NK-92 (cell line): Measurements from ENCODE around the gene MSRB3.
"Not testable (repeated sequence)": the region's sequence is repeated elsewhere in the genome, so short reads cannot be mapped to it uniquely, and the experiment has no call there.

ENCODE experiments used
- DNase-seq: peaks from one replicate; lab custom pipeline; 2025; ENCODE audit not compliant: unreplicated experiment; lab: John Stamatoyannopoulos, UW

Gene MSRB3

DNA sequence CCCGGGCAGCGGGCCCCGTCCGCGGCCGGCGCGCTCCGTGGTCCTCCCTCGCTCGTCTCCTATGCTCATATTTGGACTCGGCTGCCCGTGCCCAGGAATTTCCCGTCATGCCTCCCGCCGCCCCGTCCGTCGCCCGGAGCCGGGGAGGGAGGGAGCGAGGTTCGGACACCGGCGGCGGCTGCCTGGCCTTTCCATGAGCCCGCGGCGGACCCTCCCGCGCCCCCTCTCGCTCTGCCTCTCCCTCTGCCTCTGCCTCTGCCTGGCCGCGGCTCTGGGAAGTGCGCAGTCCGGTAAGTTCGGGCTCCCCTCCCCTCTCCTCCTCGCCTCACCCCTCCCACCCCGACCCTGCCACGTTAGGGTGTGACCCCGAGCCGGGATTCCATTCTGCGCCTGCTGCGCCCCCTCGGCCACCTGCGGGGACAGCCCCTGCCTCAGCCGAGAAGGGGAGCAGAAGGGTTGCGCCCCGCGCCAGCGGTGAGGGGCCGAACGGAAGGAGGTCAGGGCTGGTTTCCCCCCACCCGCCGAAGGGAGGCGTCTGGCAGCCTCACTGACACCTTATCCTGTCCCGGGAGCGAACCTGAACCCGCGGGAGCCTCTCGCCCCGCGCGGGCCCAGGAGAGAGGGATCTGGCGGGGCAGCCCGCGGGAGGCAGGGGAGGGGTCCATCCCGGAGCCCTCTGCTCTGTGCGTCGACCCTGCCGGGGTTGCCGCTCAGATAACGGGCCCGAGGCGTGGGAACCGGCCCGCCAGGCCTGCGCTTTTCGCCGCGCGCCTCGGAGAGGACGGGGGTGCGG, at the start of gene MSRB3:
MSRB3 (plus strand) TSS at position 108 of the 793 bp plus-strand sequence. CDS start 29,897 bp downstream, outside the sequence.
- no peak for DNase-seq

DNA sequence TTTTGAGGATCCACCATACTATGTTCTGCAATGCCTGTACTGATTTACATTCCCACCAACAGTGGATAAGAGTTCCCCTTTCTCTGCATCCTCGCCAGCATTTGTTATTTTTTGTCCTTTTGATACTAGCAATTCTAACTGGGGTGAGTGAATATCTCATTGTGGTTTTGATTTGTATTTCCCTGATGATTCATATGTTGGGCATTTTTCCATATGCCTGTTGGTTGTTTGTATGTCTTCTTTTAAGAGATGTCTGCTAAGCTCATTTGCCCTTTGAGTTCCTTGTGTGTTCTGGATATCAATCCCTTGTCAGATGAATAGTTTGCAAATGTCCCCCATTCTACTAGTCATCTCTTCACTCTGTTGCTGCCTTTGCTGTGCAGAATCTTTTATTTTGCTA, 49.0 kb upstream of the MSRB3 start:
- DNase-seq: no peak

DNA sequence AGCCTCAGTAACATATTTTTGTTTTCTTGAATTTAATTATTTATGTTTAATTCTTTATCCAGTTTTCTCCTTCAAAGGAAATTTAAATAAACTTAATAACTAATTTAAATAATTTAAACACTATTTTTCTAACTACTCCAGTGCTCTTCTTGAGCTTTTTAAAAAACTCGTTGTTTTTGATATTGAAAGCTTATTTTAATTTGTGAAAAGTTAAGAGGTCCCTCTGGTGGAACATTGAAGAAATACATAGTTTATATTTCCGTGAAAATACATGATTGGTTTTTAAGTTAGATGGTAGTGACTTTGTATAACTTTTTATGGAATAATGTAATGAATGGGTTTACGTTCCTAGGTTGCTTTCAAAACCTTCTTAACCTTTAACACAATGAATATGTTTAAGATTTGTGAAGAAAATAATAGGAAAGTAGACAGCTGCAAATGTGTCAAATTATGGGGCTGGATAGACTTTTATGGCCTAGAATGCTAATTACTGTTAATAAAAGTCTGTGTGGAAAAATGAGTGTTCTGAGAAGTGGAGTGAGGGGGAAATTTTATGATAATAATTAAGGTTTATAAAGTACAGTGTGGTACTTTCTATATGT, 45.9 kb upstream of the MSRB3 start:
- DNase-seq: no peak

DNA sequence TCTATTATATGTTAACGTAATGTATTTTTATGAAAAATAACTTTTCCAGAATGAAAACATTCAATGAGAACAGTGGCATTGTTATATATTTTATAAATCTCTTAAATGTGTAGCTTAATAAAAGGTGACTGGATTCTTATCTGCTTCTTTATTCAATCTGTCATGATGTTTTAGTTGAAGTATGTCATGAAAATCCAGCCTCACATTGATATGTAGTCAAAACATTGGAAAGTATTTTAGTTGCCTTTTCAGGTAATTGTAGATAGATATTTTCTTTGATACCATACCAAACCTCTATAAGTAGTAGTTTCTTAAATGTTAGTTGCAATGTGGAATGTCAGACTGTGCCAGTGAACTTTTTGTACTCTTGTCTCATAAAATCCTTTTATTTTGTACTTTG, 41.3 kb upstream of the MSRB3 start:
- DNase-seq: no peak

DNA sequence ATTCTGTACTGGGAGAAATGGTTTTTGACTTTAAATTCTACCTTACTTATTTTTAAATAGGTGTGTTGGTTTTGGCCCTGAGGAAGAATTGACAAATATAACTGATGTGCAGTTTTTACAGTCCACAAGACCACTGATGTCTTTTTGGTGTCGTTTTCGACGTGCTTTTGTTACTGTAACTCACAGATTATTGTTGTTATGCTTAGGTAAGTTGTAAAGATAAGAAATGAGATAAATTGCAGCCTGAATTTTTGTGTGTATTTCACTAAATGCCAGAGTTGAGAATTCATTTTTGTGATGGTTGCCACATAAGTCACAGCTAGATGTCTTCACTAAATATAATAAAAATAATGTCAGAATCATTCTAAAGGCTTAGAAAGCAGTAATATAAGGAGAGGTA, 39.9 kb upstream of the MSRB3 start:
- DNase-seq: no peak

DNA sequence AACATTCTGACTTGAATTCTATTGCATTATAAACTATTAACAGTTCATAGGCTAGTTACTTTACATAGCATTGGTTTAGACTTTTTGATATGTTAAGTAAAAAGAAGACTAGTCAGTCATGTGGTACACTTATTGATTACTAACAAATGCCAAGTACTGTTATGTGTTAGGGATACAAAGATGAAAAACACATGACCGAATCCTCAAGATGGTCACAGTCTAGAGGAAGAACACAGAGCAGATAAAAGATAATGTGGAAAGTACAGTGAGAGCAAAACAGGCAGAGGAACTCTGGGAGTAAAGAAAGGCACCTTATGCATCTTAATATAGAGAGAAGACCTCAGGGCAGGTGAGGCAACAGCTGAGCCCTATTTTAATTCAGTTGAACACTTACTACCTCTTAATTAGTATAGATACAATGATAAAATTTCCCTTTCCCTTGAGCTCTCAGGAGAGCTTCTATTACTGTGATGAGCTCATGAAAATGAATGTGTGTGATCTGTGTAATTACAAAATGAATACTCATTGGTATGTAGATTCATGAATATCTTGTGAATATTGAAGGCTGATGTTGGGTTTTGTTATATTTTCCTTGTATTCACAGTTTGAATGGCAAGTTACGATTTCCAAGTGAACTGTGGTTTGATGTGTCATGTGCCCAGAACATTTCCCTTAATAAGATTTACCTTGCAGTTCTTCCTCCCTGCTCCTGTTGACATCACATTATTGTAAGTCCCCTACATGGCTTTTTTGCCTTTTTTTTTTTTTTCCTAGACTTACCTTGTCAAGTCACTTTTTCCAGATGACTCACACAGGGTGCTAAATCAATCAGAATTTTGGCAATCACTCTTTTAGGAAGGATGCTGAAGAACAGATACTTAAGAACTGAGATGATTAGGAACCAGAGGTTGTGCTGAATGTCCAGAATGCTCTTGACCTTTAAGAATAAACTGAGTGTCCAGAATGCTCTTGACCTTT, 29.5 kb upstream of the MSRB3 start:
- no peak for DNase-seq

DNA sequence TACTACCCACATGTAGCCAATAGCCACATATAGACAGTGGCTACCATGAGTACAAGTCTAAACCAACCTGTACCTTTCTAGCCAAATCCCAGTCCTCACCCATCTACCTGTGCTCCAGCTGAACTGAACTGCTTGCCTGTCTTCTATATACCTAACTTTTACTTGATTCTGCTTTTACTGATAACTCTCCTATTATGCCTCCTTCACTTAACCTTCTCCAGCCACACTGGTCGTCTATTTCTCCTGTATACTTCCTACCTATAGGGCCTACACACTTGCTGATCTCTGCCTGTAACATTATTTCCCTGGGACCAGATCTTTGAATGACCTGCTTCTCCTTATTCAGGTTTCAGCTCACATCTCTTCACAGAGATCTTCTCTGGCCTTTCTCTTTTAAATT, 26.0 kb upstream of the MSRB3 start:
- DNase-seq: no peak

DNA sequence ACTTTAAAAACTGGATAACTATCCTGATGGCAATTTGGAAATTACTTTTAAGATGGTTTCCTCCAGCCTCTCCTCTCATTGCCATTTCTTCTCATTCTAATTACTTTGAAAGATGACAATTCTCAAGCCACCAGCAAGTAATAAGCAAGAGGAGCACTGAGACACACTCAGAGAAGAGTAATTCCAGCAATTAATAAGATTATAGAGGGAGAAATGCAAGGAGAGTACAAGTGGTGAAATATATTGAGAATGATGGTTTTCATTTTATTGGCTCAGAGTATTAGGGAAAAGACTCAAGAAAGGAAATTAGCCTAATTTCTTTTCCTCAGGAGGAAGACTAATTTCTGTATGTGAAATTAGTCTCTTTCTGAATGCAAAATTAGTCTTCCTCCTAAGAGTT, 20.5 kb upstream of the MSRB3 start:
- no peak for DNase-seq

DNA sequence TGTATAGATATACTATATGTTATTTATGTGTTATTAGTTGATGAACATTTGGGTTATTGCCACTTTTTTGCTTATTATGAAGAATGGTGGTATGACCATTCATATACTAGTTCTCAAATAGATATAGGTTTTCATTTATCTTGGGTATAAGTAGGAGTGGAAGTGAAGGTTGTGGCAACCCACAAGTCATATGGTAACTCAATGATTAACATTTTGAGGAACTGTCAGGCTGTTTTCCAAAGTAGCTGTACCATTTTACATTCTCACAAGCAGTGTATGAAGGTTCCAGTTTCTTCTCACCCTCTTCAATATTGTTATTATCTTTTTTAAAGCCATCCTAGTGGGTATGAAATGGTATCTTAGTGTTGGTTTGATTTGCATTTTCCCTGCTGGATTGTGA, 19.0 kb upstream of the MSRB3 start:
- DNase-seq: no peak

DNA sequence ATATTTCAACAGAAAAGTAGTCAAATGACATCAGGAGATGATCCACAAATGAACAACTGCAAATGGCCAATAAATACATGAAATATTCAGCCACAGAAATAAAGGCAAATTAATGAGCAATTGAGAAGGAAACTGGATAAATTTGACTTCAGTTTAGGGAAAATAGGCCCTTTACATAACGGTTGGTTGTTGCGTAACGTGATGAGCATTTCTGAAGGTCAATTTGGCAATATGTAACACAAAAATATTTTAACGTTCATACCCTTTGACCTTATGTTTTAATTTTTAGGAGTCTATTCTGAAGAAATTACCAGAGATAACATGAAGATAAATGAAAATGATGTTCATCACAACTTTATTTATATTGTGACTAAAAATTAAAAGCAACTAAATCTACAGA, 14.7 kb upstream of the MSRB3 start:
- DNase-seq: no peak

DNA sequence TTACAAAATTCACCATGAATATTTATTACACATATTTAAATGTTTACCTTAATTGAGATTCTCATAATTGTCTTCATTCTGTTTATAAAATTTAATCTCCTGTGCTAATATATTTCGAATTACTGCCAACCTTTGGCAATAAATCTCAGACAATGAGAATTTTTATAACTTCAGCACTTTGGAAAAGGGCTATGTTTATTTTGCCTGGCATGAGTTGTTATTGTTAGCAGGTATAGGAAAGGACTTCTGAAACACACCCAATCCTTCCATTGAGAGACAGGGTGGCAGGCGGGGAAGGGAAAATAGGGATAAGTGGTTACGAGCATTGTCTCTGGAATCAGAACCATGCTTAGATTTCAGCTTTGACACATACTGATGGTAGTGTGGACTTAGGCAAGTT, 12.1 kb upstream of the MSRB3 start:
- DNase-seq: no peak

DNA sequence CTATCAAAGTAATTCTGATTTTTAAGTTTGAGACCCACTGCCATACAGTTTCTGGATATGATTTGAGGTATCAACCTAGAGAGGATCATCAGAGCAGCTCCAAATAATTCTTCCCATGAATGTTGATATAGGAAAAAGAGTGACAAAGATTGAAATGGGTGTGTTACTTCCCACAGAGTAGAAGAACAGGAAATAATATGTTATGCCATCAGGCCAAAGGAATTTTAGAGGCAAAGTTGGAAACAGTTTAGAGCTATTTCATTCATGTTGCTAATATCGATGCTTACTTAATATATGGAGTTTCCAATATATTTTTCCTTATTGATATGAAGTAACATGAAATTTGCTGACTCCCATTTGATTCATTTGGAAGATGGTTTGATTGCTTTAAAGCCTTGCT, 8.9 kb upstream of the MSRB3 start:
- no peak for DNase-seq

DNA sequence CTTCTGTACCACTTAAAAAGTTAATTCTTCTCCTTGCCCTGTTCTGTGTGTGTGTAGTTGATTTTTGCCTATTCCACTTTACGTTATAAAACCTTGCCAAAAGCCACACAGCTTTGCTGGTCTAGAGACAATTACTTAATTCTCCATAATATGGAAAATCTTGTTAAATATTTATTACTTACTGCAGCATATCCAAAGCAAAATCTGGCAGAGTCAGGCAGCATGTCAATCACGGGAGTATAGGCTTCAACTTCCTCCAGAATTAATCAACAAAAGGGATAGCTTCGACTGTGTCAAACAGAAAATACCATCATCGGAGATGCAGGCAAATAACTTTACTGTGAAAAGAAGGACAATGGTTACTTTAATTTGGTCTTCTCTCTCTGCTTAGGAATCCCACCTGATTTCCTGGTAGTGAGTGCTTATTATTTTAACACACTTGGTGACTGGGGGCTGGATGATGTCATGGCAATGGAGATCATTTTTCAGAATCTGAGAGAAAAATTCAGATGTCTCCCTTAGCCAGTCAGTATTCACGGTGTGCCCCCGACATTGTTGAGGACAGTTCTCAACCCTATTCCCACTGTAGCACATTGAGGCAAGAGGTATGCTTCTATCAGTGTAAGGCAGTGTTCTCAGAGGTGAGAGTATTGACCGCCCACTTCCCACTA, 3.7 kb upstream of the MSRB3 start:
- no peak for DNase-seq

DNA sequence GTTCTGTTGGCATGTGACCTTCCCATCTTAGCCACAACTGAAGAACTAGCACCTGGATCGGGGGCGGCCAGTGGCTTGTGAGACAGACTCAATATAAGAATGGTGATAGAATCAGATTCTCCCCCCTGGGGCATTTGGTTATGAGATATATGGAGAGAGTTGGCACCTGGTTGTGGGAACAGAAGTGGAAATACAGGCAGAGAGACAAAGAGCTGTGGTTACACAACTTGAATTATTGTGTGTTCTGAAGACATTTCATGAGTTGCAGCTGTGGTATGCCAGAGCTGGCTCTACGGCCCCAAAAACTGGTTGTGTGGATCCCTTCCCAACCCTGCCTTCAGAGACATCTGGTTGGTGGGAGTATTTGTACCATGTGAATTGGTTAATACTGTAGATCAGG, 2.9 kb upstream of the MSRB3 start:
- DNase-seq: no peak

DNA sequence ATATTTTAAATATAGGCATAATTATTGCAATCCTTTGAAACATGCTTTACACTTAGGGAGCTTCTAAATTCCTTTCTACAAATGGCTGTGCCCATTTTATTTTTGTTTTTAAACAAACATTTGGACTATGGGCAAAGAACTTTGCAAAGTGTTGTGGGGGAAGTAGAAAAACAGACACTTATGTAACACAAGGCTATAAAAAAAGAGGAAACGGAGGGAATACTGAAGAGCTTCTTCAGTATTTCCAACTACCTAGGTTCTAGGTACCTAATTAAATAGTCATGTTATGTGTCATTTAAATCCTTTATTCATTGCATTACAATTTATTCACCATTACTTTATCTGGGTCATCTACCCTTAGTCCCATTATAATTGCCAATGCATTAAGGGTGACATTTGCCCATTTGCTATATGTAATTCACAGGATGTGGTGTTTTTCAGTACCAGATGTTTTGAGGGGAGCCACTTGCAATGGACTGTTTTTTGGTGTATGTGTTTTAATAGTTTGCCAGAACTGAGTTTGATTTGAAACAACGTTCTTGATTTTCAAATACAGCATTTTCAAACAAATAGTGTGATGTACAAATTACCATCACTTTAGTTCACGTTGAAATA, 1.5 kb upstream of the MSRB3 start:
- no peak for DNase-seq

DNA sequence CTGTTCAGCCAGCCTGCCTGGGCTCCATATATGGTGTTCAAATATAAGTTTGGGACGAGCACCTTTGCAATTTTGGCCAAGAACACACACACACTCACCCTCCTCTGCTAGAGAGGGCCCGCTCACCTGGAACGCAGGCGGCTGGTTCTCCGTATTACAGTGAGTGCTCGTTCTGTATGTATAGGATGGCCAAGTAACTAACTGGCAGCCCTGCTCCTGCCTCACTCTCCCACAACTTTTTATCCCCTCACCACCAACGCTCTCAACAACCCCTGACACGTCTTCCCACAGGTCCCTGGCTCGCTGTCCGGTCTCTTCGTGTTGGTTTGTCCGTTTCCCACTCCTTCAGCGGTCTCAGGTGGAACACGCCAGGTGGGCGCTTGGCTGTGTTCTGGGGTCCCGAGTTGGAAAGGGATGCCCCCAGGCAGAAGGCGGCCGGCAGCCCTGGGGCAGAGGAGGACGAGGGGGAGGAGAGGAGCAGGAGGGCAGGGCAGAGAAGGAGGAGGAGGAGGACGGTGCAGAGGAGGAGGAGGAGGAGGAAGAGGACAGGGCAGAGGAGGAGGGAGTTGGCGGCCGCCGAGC, 398 bp upstream of the MSRB3 start:
- DNase-seq: no peak

DNA sequence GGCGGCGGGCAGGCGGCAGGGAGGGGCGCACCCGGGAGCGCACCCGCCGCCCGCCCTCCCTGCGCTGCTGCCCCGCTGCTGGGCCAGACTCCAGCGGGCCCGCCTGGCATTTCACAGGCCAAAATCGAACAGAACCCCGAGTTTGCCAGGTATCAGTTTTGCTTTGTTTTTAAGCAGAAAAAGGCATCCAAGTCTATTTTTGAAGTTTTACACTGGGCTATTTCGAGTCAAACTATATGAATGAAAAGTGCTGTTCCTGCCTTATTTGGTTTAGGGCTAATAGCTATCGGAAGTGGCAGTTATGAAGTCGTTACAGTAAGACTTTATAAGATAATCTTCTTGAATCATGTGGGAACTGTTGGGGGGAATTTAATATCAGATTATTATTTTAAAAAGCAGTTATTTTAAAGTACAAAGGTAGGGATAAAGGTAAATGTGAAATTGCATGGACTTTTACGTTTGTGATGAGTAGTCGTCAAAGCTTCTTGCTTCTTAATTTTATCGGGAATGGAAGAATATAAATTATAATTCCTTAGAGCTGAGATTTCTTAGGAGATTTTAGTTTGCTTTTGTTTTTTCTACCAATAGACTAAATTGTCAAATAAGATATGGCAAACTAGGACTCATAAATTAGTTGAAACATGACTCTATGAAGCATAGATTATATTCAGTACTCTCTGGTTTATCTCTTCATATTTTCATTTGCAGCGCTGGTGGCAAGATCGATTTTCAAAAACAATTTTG, 1.1 kb downstream of the MSRB3 start:
- DNase-seq: no peak

DNA sequence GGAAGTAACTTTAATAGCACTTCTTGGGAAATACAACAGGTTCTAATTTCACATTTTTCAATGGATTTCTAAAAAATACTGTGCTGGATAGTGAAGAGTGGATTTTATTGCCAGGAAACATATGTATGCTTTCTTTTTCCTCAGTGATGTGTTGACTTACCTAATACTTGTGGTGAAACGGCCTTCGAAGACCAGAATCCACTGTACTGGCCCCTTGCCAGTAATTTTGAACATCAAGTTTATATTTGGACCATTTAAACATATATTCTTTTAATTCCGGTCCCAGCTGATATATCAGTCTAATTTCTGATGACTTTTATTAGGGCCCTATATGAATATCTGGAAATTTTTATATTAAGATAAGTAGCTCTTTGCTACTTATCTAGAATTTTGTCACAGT, 1.8 kb downstream of the MSRB3 start:
- DNase-seq: no peak

DNA sequence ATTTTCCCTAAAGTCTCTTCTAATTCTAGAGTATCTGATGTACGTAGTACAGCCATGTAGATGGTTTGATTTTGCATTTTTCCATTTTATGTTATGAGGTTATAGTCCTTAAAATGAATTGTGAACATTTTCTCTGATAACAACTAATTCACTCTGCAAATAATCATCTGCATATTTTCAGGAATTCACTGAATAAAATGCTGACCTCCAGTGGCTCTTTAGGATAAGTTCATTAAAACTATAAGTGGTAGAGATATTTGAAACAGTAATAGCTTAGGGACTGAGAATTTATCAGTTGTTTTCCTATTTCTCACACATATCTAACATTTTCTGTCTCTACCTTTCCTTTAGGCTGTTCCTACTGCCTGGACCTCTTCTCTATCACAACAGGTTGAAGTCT, 4.4 kb downstream of the MSRB3 start:
- DNase-seq: no peak

DNA sequence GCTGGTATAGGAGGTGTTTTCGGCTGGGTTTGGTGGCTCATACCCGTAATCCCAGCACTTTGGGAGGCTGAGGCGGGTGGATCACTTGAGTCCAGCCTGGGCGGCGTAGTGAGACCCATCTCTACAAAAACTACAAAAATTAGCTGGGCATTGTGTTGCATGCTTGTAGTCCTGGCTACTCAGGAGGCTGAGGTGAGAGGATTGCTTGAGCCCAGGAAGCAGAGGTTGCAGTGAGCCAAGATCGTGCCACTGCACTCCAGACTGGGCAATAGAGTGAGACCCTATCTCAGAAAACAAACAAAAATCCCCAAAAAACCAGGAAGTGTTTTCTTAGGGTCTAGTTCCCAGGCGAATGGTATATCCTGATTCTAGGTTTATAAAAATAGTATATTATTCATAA, 7.0 kb downstream of the MSRB3 start:
- not testable (repeated sequence) for DNase-seq
